GM12878 (cell line): Measurements from ENCODE around the gene MAST4. TPM values are rescaled to one million over a fixed set of nuclear protein-coding genes. Genes with fewer than 3 reads are reported as not detected.

ENCODE experiments used
- ATAC-seq: fragments of 200-7000 bp; cut with Tn5 transposase; 3 replicates; pipeline ENCODE4 v1.9.1; 2020; ENCODE audit warnings: mild to moderate bottlenecking, moderate library complexity
- BruUV-seq: library from RNA; stranded (reverse); fragments of 400-500 nt; replicated peaks from 2 replicates; lab custom pipeline; 2021; lab: Mats Ljungman, UMichigan
- CTCF ChIA-PET: fragments of 300-600 bp; sonication (Branson Sonifier 250); formaldehyde crosslinking; extraction: SDS; loops from one replicate; lab custom pipeline; 2021; ENCODE audit warnings: inconsistent platforms; lab: Yijun Ruan, JAX
- POLR2A ChIA-PET: fragments of 350-600 bp; formaldehyde crosslinking; extraction: SDS; loops from one replicate; lab custom pipeline; 2021; ENCODE audit warnings: inconsistent platforms; lab: Charles Lee
- RAD21 ChIA-PET: fragments of 300-600 bp; sonication (Branson Sonifier 250); formaldehyde crosslinking; loops from one replicate; lab custom pipeline; 2023; ENCODE audit warnings: antibody characterized with exemption; ENCODE audit not compliant: unreplicated experiment; lab: Charles Lee
- SMC1A ChIA-PET: fragments of 300-600 bp; sonication (Branson Sonifier 250); formaldehyde crosslinking; loops from one replicate; lab custom pipeline; 2023; ENCODE audit not compliant: unreplicated experiment, uncharacterized antibody; lab: Charles Lee
- DNase-seq: peaks from one replicate; pipeline ENCODE4 v3.0.0-alpha.2; 2011; ENCODE audit warnings: low read depth, low spot score
- FAIRE-seq: peaks from 3 replicates; lab custom pipeline; 2011; peaks lifted over from hg19 to GRCh38; lab: Jason Lieb, UNC
- H2AFZ ChIP-seq: 2 replicates; pipeline ENCODE4 v1.6.0; 2011; ENCODE audit warnings: low read depth, low read length, control low read depth; ENCODE audit not compliant: control insufficient read depth
- H3K27ac ChIP-seq: 2 replicates; pipeline ENCODE4 v1.5.1; 2011; ENCODE audit warnings: control low read depth; ENCODE audit not compliant: control insufficient read depth, insufficient read depth
- H3K27me3 ChIP-seq, 2 experiments: replicated peaks in 1 of 2; 2 replicates each; pipeline versions ENCODE4 v1.6.0 to v1.6.1; 2011; ENCODE audit warnings: low read length in 1 of 2; ENCODE audit not compliant: control insufficient read depth in 2 of 2, insufficient read depth in 2 of 2
- H3K36me3 ChIP-seq, 2 experiments: 2 replicates each; pipeline ENCODE4 v1.5.1; 2011; ENCODE audit warnings: low read length in 1 of 2; ENCODE audit not compliant: control insufficient read depth in 2 of 2, insufficient read depth in 2 of 2
- H3K4me1 ChIP-seq: 2 replicates; pipeline ENCODE4 v1.6.1; 2011; ENCODE audit warnings: mild to moderate bottlenecking, low read length, moderate library complexity, mixed read lengths; ENCODE audit not compliant: control insufficient read depth, insufficient read depth
- H3K4me2 ChIP-seq: 2 replicates; pipeline ENCODE4 v1.6.0; 2011; ENCODE audit warnings: control low read depth; ENCODE audit not compliant: control insufficient read depth, insufficient read depth
- H3K4me3 ChIP-seq: fragments of 200-600 bp; sonication (generic); 2 replicates; pipeline ENCODE4 v1.5.1; 2016
- H3K79me2 ChIP-seq: 2 replicates; pipeline ENCODE4 v1.6.0; 2011; ENCODE audit warnings: low read length; ENCODE audit not compliant: control insufficient read depth, insufficient read depth
- H3K9ac ChIP-seq: 2 replicates; pipeline ENCODE4 v1.8.0; 2011; ENCODE audit warnings: low read length, control low read depth, mixed read lengths; ENCODE audit not compliant: control insufficient read depth, insufficient read depth
- H3K9me3 ChIP-seq: replicated peaks from 3 replicates; pipeline ENCODE4 v1.5.1; 2011; ENCODE audit warnings: mild to moderate bottlenecking, low read length; ENCODE audit not compliant: control insufficient read depth, insufficient read depth
- H4K20me1 ChIP-seq: 2 replicates; pipeline ENCODE4 v1.6.0; 2011; ENCODE audit not compliant: control insufficient read depth, insufficient read depth
- BCLAF1 ChIP-seq: fragments of 450-650 bp; IDR thresholded peaks from 2 replicates; pipeline ENCODE4 v1.6.1; 2017; ENCODE audit warnings: antibody characterized with exemption, mild to moderate bottlenecking, moderate library complexity
- CREB1 ChIP-seq: IDR thresholded peaks from 2 replicates; pipeline ENCODE4 v1.6.1; 2012; ENCODE audit warnings: low read depth, mild to moderate bottlenecking, inconsistent platforms
- ETV6 ChIP-seq, 2 experiments: fragments of 450-650 bp in 1 of 2; IDR thresholded peaks in 1 of 2; conservative IDR thresholded peaks in 1 of 2; 2 replicates each; pipeline ENCODE4 v1.6.1; 2014; ENCODE audit warnings: antibody characterized with exemption in 1 of 2, borderline replicate concordance in 1 of 2, low read depth in 1 of 2, mild to moderate bottlenecking in 1 of 2, moderate library complexity in 1 of 2
- HDAC2 ChIP-seq: fragments of 200-600 bp; sonication (generic); IDR thresholded peaks from 2 replicates; pipeline ENCODE4 v1.6.1; 2017
- STAT3 ChIP-seq: IDR thresholded peaks from 2 replicates; pipeline ENCODE4 v1.6.1; 2011; ENCODE audit warnings: low read depth, low read length, improper control_type of control experiment
- TAF1 ChIP-seq: IDR thresholded peaks from 2 replicates; pipeline ENCODE4 v1.6.1; 2011; ENCODE audit warnings: mild to moderate bottlenecking, low read depth, low read length, borderline replicate concordance
- TCF7 ChIP-seq: IDR thresholded peaks from 2 replicates; pipeline ENCODE4 v1.6.1; 2014; ENCODE audit warnings: antibody characterized with exemption, borderline replicate concordance
- ZNF274 ChIP-seq: IDR thresholded peaks from one replicate; pipeline ENCODE4 v1.8.0; 2011; ENCODE audit not compliant: insufficient read length, insufficient read depth
- WGBS: methylation state at CpG from one replicate; pipeline ENCODE4 v1.1.6; 2016; ENCODE audit warnings: low lambda C conversion rate; ENCODE audit not compliant: insufficient replicate concordance, insufficient coverage; ENCODE audit errors: missing lambda C conversion rate; 5-methylcytosine and 5-hydroxymethylcytosine counted together
- in situ Hi-C: fragments of 300-500 bp; cut with MboI; formaldehyde crosslinking; loops from 9 replicates; pipeline ENCODE4 v1.14.3; 2018; ENCODE audit warnings: mixed read lengths
- intact Hi-C: fragments of 100-400 bp; cut with micrococcal nuclease; formaldehyde crosslinking; loops from one replicate; pipeline ENCODE4 v1.14.2; 2022; ENCODE audit not compliant: unreplicated experiment
- polyA plus RNA-seq, 11 experiments: library from polyadenylated mRNA; depleted of rRNA in 4 of 11; unstranded in 6 of 11; stranded (reverse) in 5 of 11; fragments of >200 nt; fragmentation: Nextera tagmentation in 4 of 11; fragmentation: Illumina TruSeq in 1 of 11; extraction: Ambion mirVana in 4 of 11; extraction: Trizol in 1 of 11; gene quantifications; 1 replicate in 1 of 11; 2 replicates in 10 of 11; pipeline versions ENCODE4 v1.2.1 to v1.2.3, GENCODE V29; 2011 to 2016; ENCODE audit warnings: inconsistent platforms in 2 of 11, missing spikeins in 2 of 11, low read depth in 1 of 11
- total RNA-seq, 4 experiments: library from RNA; depleted of rRNA in 3 of 4; stranded (reverse); fragments of >200 nt in 3 of 4; fragmentation: Illumina TruSeq in 1 of 4; extraction: Trizol in 1 of 4; gene quantifications; 2 replicates each; pipeline versions ENCODE4 v1.2.1 to v1.2.3, GENCODE V29; 2013 to 2021
- TF ChIP-seq, protein P1 (sequence below): fragments of 450-650 bp; IDR thresholded peaks from 2 replicates; pipeline ENCODE4 v1.6.1; 2017; ENCODE audit warnings: mild to moderate bottlenecking

Gene MAST4
- total and polyA plus RNA-seq, 10 of the 15 experiments (the other 5 are each of a cell fraction or from before 2014, with no cell fraction given): 0.02 to 1.6 (median 0.29) TPM; not detected in 1

- ChIA-PET RAD21 (interaction anchor here (0.6 to 7.0 kb wide), 5 partner anchors 33 to 999 kb away, joined by 3 to 71 read pairs (median 3); no protein-coding TSS in a partner anchor), SMC1A (interaction anchor here (0.8 to 3.0 kb wide), 8 partner anchors 8 to 55 kb away, joined by 3 to 29 read pairs (median 3); no protein-coding TSS in a partner anchor), CTCF (interaction anchor here (0.8 to 7.9 kb wide), 6 partner anchors 10 to 41 kb away, joined by 3 to 137 read pairs (median 4); no protein-coding TSS in a partner anchor), POLR2A (interaction anchor here (0.6 to 1.0 kb wide), 2 partner anchors 11 to 37 kb away, joined by 4 to 5 read pairs; no protein-coding TSS in a partner anchor)
- H3K4me2 ChIP-seq: peak overlapping the region; percentile 63; the same call in 1 of the 2 replicates
- no peaks in the 10 kb centered on the region; a peak in 1 of 4 replicates for H3K27me3 ChIP-seq
- H3K79me2 ChIP-seq: no peaks in the 10 kb centered on the region
- H3K9me3 ChIP-seq: no peaks in the 10 kb centered on the region
- peak overlapping the region; percentile 37 for H3K27ac ChIP-seq
- H4K20me1 ChIP-seq: no peaks in the 10 kb centered on the region
- in situ Hi-C loops (no loop called here), intact Hi-C loops (loop anchor here (1.0 kb wide), 1 partner anchor 41 kb away; no protein-coding TSS in a partner anchor)
- no TSS peak for BruUV-seq
- 35% methylated on average over 30 of the region's 31 CpGs for WGBS
- no peak overlapping the region for H3K4me3 ChIP-seq
- peak overlapping the region; percentile 73 for H2AFZ ChIP-seq
- no peaks in the 10 kb centered on the region for H3K36me3 ChIP-seq
- no peak overlapping the region; the same call in 1 of the 2 replicates for H3K9ac ChIP-seq
- peaks cover 8% of the 10 kb centered on the region for H3K4me1 ChIP-seq
- FAIRE-seq (no peak), ATAC-seq (no peak), DNase-seq (no peak)
- TF ChIP-seq TAF1 (0 out of 2 replicates have a peak, but pooled peaks have one; percentile 1), CREB1 (no peak)
Measured at GRCh38 chr5:67166460-67167285, 570.5 kb downstream of the MAST4 start.

DNA sequence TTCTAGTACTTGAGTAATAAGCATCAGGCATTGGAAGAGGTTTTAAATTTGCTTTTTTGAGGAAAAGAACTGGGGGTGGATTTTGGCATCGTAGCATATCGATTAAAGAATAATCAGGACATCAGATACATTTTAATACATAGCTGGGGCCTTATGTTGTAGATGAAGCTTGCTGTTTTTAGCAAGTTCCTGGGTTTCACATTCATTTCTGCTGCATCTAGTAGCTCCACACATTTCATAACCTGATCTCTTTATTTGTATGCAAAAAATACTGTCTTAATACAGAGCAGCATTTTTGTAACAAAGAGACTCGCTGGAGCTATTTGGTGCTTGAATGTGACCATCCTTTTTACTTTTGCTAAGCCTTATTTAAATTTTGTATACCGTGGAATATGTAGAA, 571.9 kb downstream of the MAST4 start:
- DNase-seq (no peak), ATAC-seq (no peak), FAIRE-seq (no peak)
- in situ Hi-C loops (no loop called here), intact Hi-C loops (no loop called here)
- ChIA-PET POLR2A (interaction anchor here (0.6 to 1.0 kb wide), 2 partner anchors 36 to 39 kb away, joined by 3 to 4 read pairs; no protein-coding TSS in a partner anchor), RAD21 (interaction anchor here (1.1 to 7.0 kb wide), 3 partner anchors 31 to 39 kb away, joined by 3 to 71 read pairs (median 3); no protein-coding TSS in a partner anchor), CTCF (interaction anchor here (1.0 to 7.9 kb wide), 5 partner anchors 11 to 46 kb away, joined by 3 to 137 read pairs (median 8); no protein-coding TSS in a partner anchor), SMC1A (interaction anchor here (0.8 to 3.0 kb wide), 8 partner anchors 10 to 54 kb away, joined by 3 to 29 read pairs (median 4); no protein-coding TSS in a partner anchor)
- Histone ChIP-seq H3K4me1 (peaks cover 8% of the 10 kb centered on the region), H3K36me3 (no peaks in the 10 kb centered on the region), H3K4me3 (no peak overlapping the region), H3K9ac (no peak overlapping the region), H3K9me3 (no peaks in the 10 kb centered on the region), H3K27ac (no peak overlapping the region), H3K79me2 (no peaks in the 10 kb centered on the region), H2AFZ (no peak overlapping the region), H3K4me2 (no peak overlapping the region), H3K27me3 (no peaks in the 10 kb centered on the region; a peak in 1 of 4 replicates), H4K20me1 (no peaks in the 10 kb centered on the region)
- TF ChIP-seq STAT3: no peak
- TF ChIP-seq, protein P1, sequence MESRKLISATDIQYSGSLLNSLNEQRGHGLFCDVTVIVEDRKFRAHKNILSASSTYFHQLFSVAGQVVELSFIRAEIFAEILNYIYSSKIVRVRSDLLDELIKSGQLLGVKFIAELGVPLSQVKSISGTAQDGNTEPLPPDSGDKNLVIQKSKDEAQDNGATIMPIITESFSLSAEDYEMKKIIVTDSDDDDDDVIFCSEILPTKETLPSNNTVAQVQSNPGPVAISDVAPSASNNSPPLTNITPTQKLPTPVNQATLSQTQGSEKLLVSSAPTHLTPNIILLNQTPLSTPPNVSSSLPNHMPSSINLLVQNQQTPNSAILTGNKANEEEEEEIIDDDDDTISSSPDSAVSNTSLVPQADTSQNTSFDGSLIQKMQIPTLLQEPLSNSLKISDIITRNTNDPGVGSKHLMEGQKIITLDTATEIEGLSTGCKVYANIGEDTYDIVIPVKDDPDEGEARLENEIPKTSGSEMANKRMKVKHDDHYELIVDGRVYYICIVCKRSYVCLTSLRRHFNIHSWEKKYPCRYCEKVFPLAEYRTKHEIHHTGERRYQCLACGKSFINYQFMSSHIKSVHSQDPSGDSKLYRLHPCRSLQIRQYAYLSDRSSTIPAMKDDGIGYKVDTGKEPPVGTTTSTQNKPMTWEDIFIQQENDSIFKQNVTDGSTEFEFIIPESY: no peak
- TF ChIP-seq ETV6 (conservative IDR thresholded peaks at IDR 0.05 in 1 of 2, IDR thresholded peaks at IDR 0.05 in 1 of 2; ENCODE audit: borderline replicate concordance in 1 of 2, low read depth in 1 of 2): no peak
- TF ChIP-seq TCF7: no peak
- no peak for TF ChIP-seq HDAC2
- no peak for TF ChIP-seq BCLAF1
- TF ChIP-seq ZNF274: no peak
- 74% methylated on average over 4 of the region's 4 CpGs for WGBS
- BruUV-seq: no TSS peak
